HG02678 (cell line): Measurements from ENCODE around the gene BATF2.

ENCODE experiments used
- ATAC-seq: cut with Tn5 transposase; IDR thresholded peaks from one replicate; pipeline ENCODE4 v1.9.1; 2021; ENCODE audit warnings: mild to moderate bottlenecking, moderate library complexity; ENCODE audit not compliant: unreplicated experiment

BATF2 gene

GRCh38 chr11:64970731-64971151 lies 26.0 kb downstream of the BATF2 start:
- ATAC-seq: no peak

GRCh38 chr11:64969209-64969608 lies 27.6 kb downstream of the BATF2 start:
- no peak for ATAC-seq

GRCh38 chr11:64967375-64967774 lies 29.4 kb downstream of the BATF2 start:
- ATAC-seq: no peak

- ATAC-seq: no peak
These were observed 33.6 kb downstream of the BATF2 start for GRCh38 chr11:64963072-64963631.

GRCh38 chr11:64960719-64961118 lies 36.1 kb downstream of the BATF2 start:
- no peak for ATAC-seq

- no peak for ATAC-seq
These were observed 37.3 kb downstream of the BATF2 start for GRCh38 chr11:64959498-64959897.

- ATAC-seq: no peak
These were observed 42.6 kb downstream of the BATF2 start for GRCh38 chr11:64954201-64954600.

GRCh38 chr11:64951529-64951928 lies 45.2 kb downstream of the BATF2 start:
- no peak for ATAC-seq

GRCh38 chr11:64947208-64947814 lies 49.5 kb downstream of the BATF2 start:
- no peak for ATAC-seq
